ENCODE measurements around the gene MRTO4.

DNA sequence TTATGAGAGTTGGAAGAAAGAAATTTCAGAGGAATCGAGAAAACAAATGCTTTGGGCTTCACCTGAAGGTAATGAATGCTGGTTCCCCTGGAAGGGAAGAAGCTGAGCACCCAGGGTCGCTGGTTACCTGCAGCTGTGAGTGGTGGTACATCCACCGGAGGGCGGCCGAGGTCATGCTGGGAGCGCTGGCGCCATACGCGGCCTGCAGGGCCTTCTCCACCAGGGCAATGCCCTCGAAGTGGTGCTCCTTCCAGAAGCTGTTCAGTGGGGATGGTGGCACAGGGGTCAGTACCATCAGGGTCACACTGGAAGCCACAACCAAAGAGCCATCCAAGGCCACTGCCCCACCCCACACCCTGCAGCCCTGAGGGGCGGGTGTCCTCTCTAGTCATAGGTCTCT lies 16.8 kb downstream of the MRTO4 start:
- TF ChIP-seq, protein P1, sequence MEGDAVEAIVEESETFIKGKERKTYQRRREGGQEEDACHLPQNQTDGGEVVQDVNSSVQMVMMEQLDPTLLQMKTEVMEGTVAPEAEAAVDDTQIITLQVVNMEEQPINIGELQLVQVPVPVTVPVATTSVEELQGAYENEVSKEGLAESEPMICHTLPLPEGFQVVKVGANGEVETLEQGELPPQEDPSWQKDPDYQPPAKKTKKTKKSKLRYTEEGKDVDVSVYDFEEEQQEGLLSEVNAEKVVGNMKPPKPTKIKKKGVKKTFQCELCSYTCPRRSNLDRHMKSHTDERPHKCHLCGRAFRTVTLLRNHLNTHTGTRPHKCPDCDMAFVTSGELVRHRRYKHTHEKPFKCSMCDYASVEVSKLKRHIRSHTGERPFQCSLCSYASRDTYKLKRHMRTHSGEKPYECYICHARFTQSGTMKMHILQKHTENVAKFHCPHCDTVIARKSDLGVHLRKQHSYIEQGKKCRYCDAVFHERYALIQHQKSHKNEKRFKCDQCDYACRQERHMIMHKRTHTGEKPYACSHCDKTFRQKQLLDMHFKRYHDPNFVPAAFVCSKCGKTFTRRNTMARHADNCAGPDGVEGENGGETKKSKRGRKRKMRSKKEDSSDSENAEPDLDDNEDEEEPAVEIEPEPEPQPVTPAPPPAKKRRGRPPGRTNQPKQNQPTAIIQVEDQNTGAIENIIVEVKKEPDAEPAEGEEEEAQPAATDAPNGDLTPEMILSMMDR (IDR thresholded peaks at IDR 0.05): no peak
- no peak for TF ChIP-seq POLR2A (IDR thresholded peaks at IDR 0.05)
